SK-N-SH (cell line): ENCODE data around the gene ANKRD33B.

ENCODE experiments used
- MXI1 ChIP-seq: IDR thresholded peaks from 2 replicates; pipeline ENCODE4 v1.6.1; 2012; ENCODE audit warnings: mild to moderate bottlenecking, low read depth, low read length, improper control_type of control experiment
- NRF1 ChIP-seq: IDR thresholded peaks from 2 replicates; pipeline ENCODE4 v1.6.1; 2012; ENCODE audit warnings: low read depth, mild to moderate bottlenecking, low read length
- POLR2AphosphoS5 ChIP-seq: IDR thresholded peaks from 2 replicates; pipeline ENCODE4 v1.6.1; 2012; ENCODE audit warnings: low read depth, low read length
- RAD21 ChIP-seq: IDR thresholded peaks from 2 replicates; pipeline ENCODE4 v1.6.1; 2012; ENCODE audit warnings: mild to moderate bottlenecking, low read length
- RCOR1 ChIP-seq: fragments of 150-350 bp; IDR thresholded peaks from 2 replicates; pipeline ENCODE4 v1.6.1; 2017; ENCODE audit warnings: antibody characterized with exemption, low read length
- SIN3A ChIP-seq: IDR thresholded peaks from 2 replicates; pipeline ENCODE4 v1.6.1; 2012; ENCODE audit warnings: low read depth, mild to moderate bottlenecking, low read length, moderate library complexity, borderline replicate concordance
- SMC3 ChIP-seq: IDR thresholded peaks from 2 replicates; pipeline ENCODE4 v1.6.1; 2012; ENCODE audit warnings: low read depth, low read length, improper control_type of control experiment
- YY1 ChIP-seq: IDR thresholded peaks from 2 replicates; pipeline ENCODE4 v1.4.0; 2012; ENCODE audit warnings: low read depth, mild to moderate bottlenecking
- TF ChIP-seq, protein P1 (sequence below): fragments of 200-600 bp; sonication (generic); IDR thresholded peaks from 2 replicates; pipeline ENCODE4 v1.6.1; 2017; ENCODE audit warnings: antibody characterized with exemption, mild to moderate bottlenecking, moderate library complexity
- TF ChIP-seq, protein P2 (sequence below): IDR thresholded peaks from 2 replicates; pipeline ENCODE4 v1.4.0; 2012; ENCODE audit warnings: low read depth, borderline replicate concordance

DNA sequence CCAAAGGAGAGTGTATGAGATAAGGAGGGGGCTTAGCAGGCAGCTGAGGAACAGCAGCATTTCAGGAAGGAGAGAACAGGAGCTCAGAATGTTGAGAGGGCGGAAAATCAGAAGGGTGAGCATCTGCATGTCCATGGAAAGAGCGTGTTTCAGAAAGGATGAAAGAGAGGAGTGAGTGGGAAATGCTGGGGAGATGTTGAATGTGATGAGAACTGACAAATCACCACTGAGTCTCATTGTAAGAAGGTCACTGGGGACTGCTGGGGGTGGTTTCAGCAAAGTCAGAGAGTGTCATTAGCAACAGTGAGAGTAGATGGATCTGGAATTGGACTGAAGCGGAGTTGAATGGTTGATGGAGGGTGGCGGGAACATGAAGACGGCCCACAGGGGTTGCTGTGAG, 65.8 kb downstream of the ANKRD33B start:
- TF ChIP-seq, protein P1, sequence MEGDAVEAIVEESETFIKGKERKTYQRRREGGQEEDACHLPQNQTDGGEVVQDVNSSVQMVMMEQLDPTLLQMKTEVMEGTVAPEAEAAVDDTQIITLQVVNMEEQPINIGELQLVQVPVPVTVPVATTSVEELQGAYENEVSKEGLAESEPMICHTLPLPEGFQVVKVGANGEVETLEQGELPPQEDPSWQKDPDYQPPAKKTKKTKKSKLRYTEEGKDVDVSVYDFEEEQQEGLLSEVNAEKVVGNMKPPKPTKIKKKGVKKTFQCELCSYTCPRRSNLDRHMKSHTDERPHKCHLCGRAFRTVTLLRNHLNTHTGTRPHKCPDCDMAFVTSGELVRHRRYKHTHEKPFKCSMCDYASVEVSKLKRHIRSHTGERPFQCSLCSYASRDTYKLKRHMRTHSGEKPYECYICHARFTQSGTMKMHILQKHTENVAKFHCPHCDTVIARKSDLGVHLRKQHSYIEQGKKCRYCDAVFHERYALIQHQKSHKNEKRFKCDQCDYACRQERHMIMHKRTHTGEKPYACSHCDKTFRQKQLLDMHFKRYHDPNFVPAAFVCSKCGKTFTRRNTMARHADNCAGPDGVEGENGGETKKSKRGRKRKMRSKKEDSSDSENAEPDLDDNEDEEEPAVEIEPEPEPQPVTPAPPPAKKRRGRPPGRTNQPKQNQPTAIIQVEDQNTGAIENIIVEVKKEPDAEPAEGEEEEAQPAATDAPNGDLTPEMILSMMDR: no peak
- TF ChIP-seq, protein P2, sequence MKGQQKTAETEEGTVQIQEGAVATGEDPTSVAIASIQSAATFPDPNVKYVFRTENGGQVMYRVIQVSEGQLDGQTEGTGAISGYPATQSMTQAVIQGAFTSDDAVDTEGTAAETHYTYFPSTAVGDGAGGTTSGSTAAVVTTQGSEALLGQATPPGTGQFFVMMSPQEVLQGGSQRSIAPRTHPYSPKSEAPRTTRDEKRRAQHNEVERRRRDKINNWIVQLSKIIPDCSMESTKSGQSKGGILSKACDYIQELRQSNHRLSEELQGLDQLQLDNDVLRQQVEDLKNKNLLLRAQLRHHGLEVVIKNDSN: no peak
- TF ChIP-seq SIN3A (no peak), MXI1 (no peak), SMC3 (no peak), NRF1 (no peak), RCOR1 (no peak), YY1 (no peak), POLR2AphosphoS5 (no peak), RAD21 (no peak)
